ENCODE measurements around the gene BRAP.

GRCh38 chr12:111643427-111643826 is 42.3 kb downstream of the BRAP start:
- TF ChIP-seq CTCF (IDR thresholded peaks at IDR 0.05; ENCODE audit: low read length) (no peak), EZH2 (IDR thresholded peaks at IDR 0.05; ENCODE audit: borderline replicate concordance, low read length) (no peak)
